ENCODE results near the gene GCDH. TPM values are rescaled to one million over a fixed set of nuclear protein-coding genes. Genes with fewer than 3 reads are reported as not detected.

The GCDH gene
- total RNA-seq, 1 donor from 2014 or later, result 17.9 TPM

- peak; percentile 96 for FAIRE-seq
- DNase-seq (ENCODE audit: low spot score in 2 of 2), result peak; percentile 97 to 99
These were observed 47.2 kb downstream of the GCDH start, which contains the start of gene CALR for GRCh38 chr19:12937927-12938778. Gene CALR, plus strand, starts transcription at chr19:12938609. Its CDS starts 71 bp downstream, at chr19:12938680.

- DNase-seq (ENCODE audit: low spot score in 2 of 2), result no peak
- no peak for FAIRE-seq
These were observed 48.0 kb downstream of the GCDH start for GRCh38 chr19:12938779-12939601.

- no peak for FAIRE-seq
- DNase-seq (ENCODE audit: low spot score in 2 of 2), result no peak
These were observed 49.0 kb downstream of the GCDH start for GRCh38 chr19:12939975-12940423.

- DNase-seq (ENCODE audit: low spot score in 2 of 2) (no peak), FAIRE-seq (no peak)
These were observed 49.9 kb downstream of the GCDH start for GRCh38 chr19:12940897-12941296.

GRCh38 chr19:12943437-12944044 is 52.6 kb downstream of the GCDH start:
- FAIRE-seq, result no peak

GRCh38 chr19:12944104-12944674 is 53.2 kb downstream of the GCDH start:
- FAIRE-seq (no peak), DNase-seq (ENCODE audit: low spot score in 2 of 2) (no peak)

More at GRCh38 chr19:12943437-12944044, 52.6 kb downstream of the GCDH start:
- DNase-seq (ENCODE audit: low spot score in 2 of 2), result no peak

- FAIRE-seq (no peak), DNase-seq (ENCODE audit: low spot score in 2 of 2) (peak; percentile 85 to 94)
These were observed 54.6 kb downstream of the GCDH start, which contains the start of gene RAD23A for GRCh38 chr19:12945479-12946091. Gene RAD23A, plus strand, starts transcription at chr19:12945862. Its CDS starts 87 bp downstream, at chr19:12945949.

GRCh38 chr19:12946092-12946721 is 55.2 kb downstream of the GCDH start:
- peak in 1 of 2 donors; percentile 58 for DNase-seq (ENCODE audit: low spot score in 2 of 2)
- no peak for FAIRE-seq

GRCh38 chr19:12946731-12947496 is 56.0 kb downstream of the GCDH start:
- DNase-seq (ENCODE audit: low spot score in 2 of 2) (no peak), FAIRE-seq (no peak)

- FAIRE-seq (no peak), DNase-seq (ENCODE audit: low spot score in 2 of 2) (no peak)
These were observed 57.0 kb downstream of the GCDH start for GRCh38 chr19:12947702-12948611.

GRCh38 chr19:12948612-12949362 is 57.8 kb downstream of the GCDH start:
- no peak for FAIRE-seq
- DNase-seq (ENCODE audit: low spot score in 2 of 2), result no peak

Small RNAs within 50 kb of the gene (small RNA-seq; reads per million reads assigned to genes)
- 0.51 reads per million, percentile 40 among the genes with 10 or more reads in this experiment for gene MIR5695
- 0.15 reads per million for gene MIR6515
- gene MIR6794, result 0.10 reads per million

Other genes with a start within 250 kb of the GCDH start
- 10.6 TPM for gene MAN2B1, start 224.4 kb upstream of the GCDH start, total RNA-seq
- 9.0 TPM for gene WDR83, start 224.4 kb upstream of the GCDH start, total RNA-seq
- gene DHPS, start 209.3 kb upstream of the GCDH start, total RNA-seq, result 92.9 TPM
- not detected for gene GNG14, start 203.2 kb upstream of the GCDH start, total RNA-seq
- gene FBXW9, start 194.5 kb upstream of the GCDH start, total RNA-seq, result 6.5 TPM
- gene TNPO2, start 167.2 kb upstream of the GCDH start, total RNA-seq, result 68.5 TPM
- 216 TPM for gene TRIR, start 156.5 kb upstream of the GCDH start, total RNA-seq
- 85.2 TPM for gene GET3, start 153.7 kb upstream of the GCDH start, total RNA-seq
- gene BEST2, start 139.4 kb upstream of the GCDH start, total RNA-seq, result not detected
- gene HOOK2, start 115.6 kb upstream of the GCDH start, total RNA-seq, result 14.3 TPM
- 16.3 TPM for gene JUNB, start 99.7 kb upstream of the GCDH start, total RNA-seq
- 208 TPM for gene PRDX2, start 89.4 kb upstream of the GCDH start, total RNA-seq
- 0.82 TPM for gene THSD8, start 89.1 kb upstream of the GCDH start, total RNA-seq
- gene RNASEH2A, start 84.6 kb upstream of the GCDH start, total RNA-seq, result 15.9 TPM
- 1.6 TPM for gene RTBDN, start 56.6 kb upstream of the GCDH start, total RNA-seq
- gene MAST1, start 52.6 kb upstream of the GCDH start, total RNA-seq, result 47.3 TPM
- gene DNASE2, start 9.7 kb upstream of the GCDH start, total RNA-seq, result 3.3 TPM
- 0.41 TPM for gene KLF1, start 4.0 kb upstream of the GCDH start, total RNA-seq
- gene SYCE2, start 28.1 kb downstream of the GCDH start, total RNA-seq, result 0.82 TPM
- 56.3 TPM for gene FARSA, start 42.6 kb downstream of the GCDH start, total RNA-seq
- 298 TPM for gene CALR, start 47.4 kb downstream of the GCDH start, total RNA-seq
- 18.3 TPM for gene RAD23A, start 54.7 kb downstream of the GCDH start, total RNA-seq
- 21.6 TPM for gene GADD45GIP1, start 66.1 kb downstream of the GCDH start, total RNA-seq
- under 0.01 TPM for gene DAND5, start 78.4 kb downstream of the GCDH start, total RNA-seq
- gene NFIX, start 104.3 kb downstream of the GCDH start, total RNA-seq, result 41.6 TPM
- 2.9 TPM for gene LYL1, start 211.7 kb downstream of the GCDH start, total RNA-seq
- 17.9 TPM for gene TRMT1, start 225.6 kb downstream of the GCDH start, total RNA-seq
- 16.3 TPM for gene NACC1, start 227.1 kb downstream of the GCDH start, total RNA-seq